ENCODE data around the gene SLC36A2. TPM values are rescaled to one million over a fixed set of nuclear protein-coding genes. Genes with fewer than 3 reads are reported as not detected.
"Not testable (repeated sequence)": the region's sequence is repeated elsewhere in the genome, so short reads cannot be mapped to it uniquely, and the experiment has no call there.

The SLC36A2 gene
- total RNA-seq (not detected), polyA plus RNA-seq (0.14 TPM)
- long read RNA-seq, donor 1: 0 reads
- long read RNA-seq, donor 2: 0 reads
- long read RNA-seq, donor 3: 0 reads
- long read RNA-seq, donor 4: 0 reads

GRCh38 chr5:151347369-151347768 is at the start of gene SLC36A2:
SLC36A2 (minus strand) TSS chr5:151347559; CDS start chr5:151347460, 99 bp downstream.
- peaks cover 5% of the 10 kb centered on the region for H3K4me1 ChIP-seq (ENCODE audit: control insufficient read depth, insufficient read depth, low read length)
- H3K9me3 ChIP-seq (ENCODE audit: control insufficient read depth, low read length): no peaks in the 10 kb centered on the region
- no peak for ATAC-seq
- WGBS: 56% methylated on average over 8 of the region's 8 CpGs
- DNase-seq: no peak
- H3K27me3 ChIP-seq (ENCODE audit: control insufficient read depth, insufficient read depth): no peaks in the 10 kb centered on the region
- no peak within 1 kb of the TSS for H3K27ac ChIP-seq (ENCODE audit: low read length)
- H3K4me3 ChIP-seq (ENCODE audit: low read length): no peak within 1 kb of the TSS
- intact Hi-C loops (cut with DNase I): no loop called here

- intact Hi-C loops (cut with DNase I): no loop called here
Observed at GRCh38 chr5:151388960-151389359, 41.6 kb upstream of the SLC36A2 start.

GRCh38 chr5:151384106-151384505 is 36.7 kb upstream of the SLC36A2 start:
- ATAC-seq: no peak
- WGBS: 25% methylated on average over 2 of the region's 2 CpGs
- intact Hi-C loops (cut with DNase I): no loop called here
- no peaks in the 10 kb centered on the region for H3K4me1 ChIP-seq (ENCODE audit: control insufficient read depth, insufficient read depth, low read length)
- no peak overlapping the region for H3K27ac ChIP-seq (ENCODE audit: low read length)
- DNase-seq: no peak
- H3K9me3 ChIP-seq (ENCODE audit: control insufficient read depth, low read length): no peaks in the 10 kb centered on the region
- H3K27me3 ChIP-seq (ENCODE audit: control insufficient read depth, insufficient read depth): no peaks in the 10 kb centered on the region
- H3K4me3 ChIP-seq (ENCODE audit: low read length): no peak overlapping the region

More at GRCh38 chr5:151388960-151389359, 41.6 kb upstream of the SLC36A2 start:
- Histone ChIP-seq H3K9me3 (ENCODE audit: control insufficient read depth, low read length) (no peaks in the 10 kb centered on the region), H3K27me3 (ENCODE audit: control insufficient read depth, insufficient read depth) (no peaks in the 10 kb centered on the region), H3K27ac (ENCODE audit: low read length) (no peak overlapping the region), H3K4me1 (ENCODE audit: control insufficient read depth, insufficient read depth, low read length) (no peaks in the 10 kb centered on the region), H3K4me3 (ENCODE audit: low read length) (no peak overlapping the region)
- ATAC-seq (no peak), DNase-seq (no peak)
- WGBS: 78% methylated on average over 2 of the region's 2 CpGs

- no peaks in the 10 kb centered on the region for H3K27me3 ChIP-seq (ENCODE audit: control insufficient read depth, insufficient read depth)
- DNase-seq: no peak
- H3K4me1 ChIP-seq (ENCODE audit: control insufficient read depth, insufficient read depth, low read length): no peaks in the 10 kb centered on the region
- ATAC-seq: no peak
- H3K27ac ChIP-seq (ENCODE audit: low read length): no peak overlapping the region
- 86% methylated on average over 8 of the region's 8 CpGs for WGBS
- intact Hi-C loops (cut with DNase I): no loop called here
- H3K9me3 ChIP-seq (ENCODE audit: control insufficient read depth, low read length): no peaks in the 10 kb centered on the region
- H3K4me3 ChIP-seq (ENCODE audit: low read length): no peak overlapping the region
Observed at GRCh38 chr5:151383011-151383410, 35.7 kb upstream of the SLC36A2 start.

- ATAC-seq (no peak), DNase-seq (no peak)
- no peak overlapping the region for H3K4me3 ChIP-seq (ENCODE audit: low read length)
- H3K27ac ChIP-seq (ENCODE audit: low read length): no peak overlapping the region
- H3K27me3 ChIP-seq (ENCODE audit: control insufficient read depth, insufficient read depth): no peaks in the 10 kb centered on the region
- 89% methylated on average over 2 of the region's 2 CpGs for WGBS
- H3K9me3 ChIP-seq (ENCODE audit: control insufficient read depth, low read length): no peaks in the 10 kb centered on the region
- intact Hi-C loops (cut with DNase I): no loop called here
- no peaks in the 10 kb centered on the region for H3K4me1 ChIP-seq (ENCODE audit: control insufficient read depth, insufficient read depth, low read length)
Observed at GRCh38 chr5:151382576-151382975, 35.2 kb upstream of the SLC36A2 start.

- WGBS: 87% methylated on average over 6 of the region's 6 CpGs
Observed at GRCh38 chr5:151381899-151382298, 34.5 kb upstream of the SLC36A2 start.

GRCh38 chr5:151378616-151379015 is 31.3 kb upstream of the SLC36A2 start:
- no peak for ATAC-seq
- intact Hi-C loops (cut with DNase I): no loop called here

More at GRCh38 chr5:151381899-151382298, 34.5 kb upstream of the SLC36A2 start:
- intact Hi-C loops (cut with DNase I): no loop called here
- H3K27ac ChIP-seq (ENCODE audit: low read length): no peak overlapping the region
- H3K9me3 ChIP-seq (ENCODE audit: control insufficient read depth, low read length): no peaks in the 10 kb centered on the region
- no peak overlapping the region for H3K4me3 ChIP-seq (ENCODE audit: low read length)
- H3K4me1 ChIP-seq (ENCODE audit: control insufficient read depth, insufficient read depth, low read length): no peaks in the 10 kb centered on the region
- H3K27me3 ChIP-seq (ENCODE audit: control insufficient read depth, insufficient read depth): no peaks in the 10 kb centered on the region
- DNase-seq: no peak
- no peak for ATAC-seq

GRCh38 chr5:151374539-151374938 is 27.2 kb upstream of the SLC36A2 start:
- Histone ChIP-seq H3K27ac (ENCODE audit: low read length) (no peak overlapping the region), H3K4me1 (ENCODE audit: control insufficient read depth, insufficient read depth, low read length) (no peaks in the 10 kb centered on the region), H3K4me3 (ENCODE audit: low read length) (no peak overlapping the region), H3K27me3 (ENCODE audit: control insufficient read depth, insufficient read depth) (no peaks in the 10 kb centered on the region), H3K9me3 (ENCODE audit: control insufficient read depth, low read length) (no peaks in the 10 kb centered on the region)
- DNase-seq: no peak
- ATAC-seq: no peak
- 78% methylated on average over 1 of the region's 1 CpG for WGBS
- intact Hi-C loops (cut with DNase I): no loop called here

More at GRCh38 chr5:151378616-151379015, 31.3 kb upstream of the SLC36A2 start:
- no peaks in the 10 kb centered on the region for H3K27me3 ChIP-seq (ENCODE audit: control insufficient read depth, insufficient read depth)
- H3K27ac ChIP-seq (ENCODE audit: low read length): no peak overlapping the region
- no peaks in the 10 kb centered on the region for H3K9me3 ChIP-seq (ENCODE audit: control insufficient read depth, low read length)
- WGBS: 95% methylated on average over 6 of the region's 6 CpGs
- DNase-seq: no peak
- no peak overlapping the region for H3K4me3 ChIP-seq (ENCODE audit: low read length)
- H3K4me1 ChIP-seq (ENCODE audit: control insufficient read depth, insufficient read depth, low read length): no peaks in the 10 kb centered on the region

GRCh38 chr5:151367038-151367437 is 19.7 kb upstream of the SLC36A2 start:
- H3K4me1 ChIP-seq (ENCODE audit: control insufficient read depth, insufficient read depth, low read length); H3K9me3 ChIP-seq (ENCODE audit: control insufficient read depth, low read length); intact Hi-C loops (cut with DNase I); ATAC-seq; H3K4me3 ChIP-seq (ENCODE audit: low read length); DNase-seq; H3K27ac ChIP-seq (ENCODE audit: low read length); H3K27me3 ChIP-seq (ENCODE audit: control insufficient read depth, insufficient read depth): not testable (repeated sequence)
- WGBS: 61% methylated on average over 6 of the region's 6 CpGs

- Histone ChIP-seq H3K4me3 (ENCODE audit: low read length) (no peak overlapping the region), H3K9me3 (ENCODE audit: control insufficient read depth, low read length) (no peaks in the 10 kb centered on the region), H3K27me3 (ENCODE audit: control insufficient read depth, insufficient read depth) (no peaks in the 10 kb centered on the region), H3K4me1 (ENCODE audit: control insufficient read depth, insufficient read depth, low read length) (no peaks in the 10 kb centered on the region), H3K27ac (ENCODE audit: low read length) (no peak overlapping the region)
- ATAC-seq: no peak
- intact Hi-C loops (cut with DNase I): no loop called here
- no peak for DNase-seq
Observed at GRCh38 chr5:151363673-151364072, 16.3 kb upstream of the SLC36A2 start.

GRCh38 chr5:151362970-151363369 is 15.6 kb upstream of the SLC36A2 start:
- no peaks in the 10 kb centered on the region for H3K9me3 ChIP-seq (ENCODE audit: control insufficient read depth, low read length)
- WGBS: 76% methylated on average over 3 of the region's 3 CpGs
- ATAC-seq (no peak), DNase-seq (no peak)
- intact Hi-C loops (cut with DNase I): no loop called here
- H3K4me3 ChIP-seq (ENCODE audit: low read length): no peak overlapping the region
- H3K27ac ChIP-seq (ENCODE audit: low read length): no peak overlapping the region
- no peaks in the 10 kb centered on the region for H3K27me3 ChIP-seq (ENCODE audit: control insufficient read depth, insufficient read depth)
- no peaks in the 10 kb centered on the region for H3K4me1 ChIP-seq (ENCODE audit: control insufficient read depth, insufficient read depth, low read length)

GRCh38 chr5:151359391-151359790 is 12.0 kb upstream of the SLC36A2 start:
- DNase-seq (no peak), ATAC-seq (no peak)
- Histone ChIP-seq H3K4me3 (ENCODE audit: low read length) (no peak overlapping the region), H3K4me1 (ENCODE audit: control insufficient read depth, insufficient read depth, low read length) (no peaks in the 10 kb centered on the region), H3K27ac (ENCODE audit: low read length) (no peak overlapping the region), H3K9me3 (ENCODE audit: control insufficient read depth, low read length) (no peaks in the 10 kb centered on the region), H3K27me3 (ENCODE audit: control insufficient read depth, insufficient read depth) (no peaks in the 10 kb centered on the region)
- 76% methylated on average over 2 of the region's 2 CpGs for WGBS
- intact Hi-C loops (cut with DNase I): no loop called here
